ENCODE measurements around the gene CYTH3.

The CYTH3 gene

DNA sequence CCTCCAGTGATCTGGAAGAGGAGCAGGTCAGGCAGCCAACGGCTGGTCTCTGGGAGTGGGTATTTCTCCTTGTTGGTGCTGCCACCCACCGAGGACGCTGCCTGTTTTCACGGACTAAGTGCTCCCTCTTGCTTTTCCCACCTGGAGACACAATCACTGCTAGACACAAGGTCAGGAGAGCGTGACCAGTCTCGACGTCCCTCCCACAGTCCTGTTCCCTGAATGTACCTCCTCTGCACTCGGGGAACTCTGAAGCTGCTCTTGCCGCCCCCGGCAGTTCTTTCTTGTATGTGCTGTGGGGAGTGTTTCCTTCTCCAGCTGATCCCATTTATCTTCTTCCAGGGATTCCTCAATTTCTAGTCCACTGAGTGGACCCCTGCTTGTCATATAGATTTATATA lies 89.4 kb downstream of the CYTH3 start:
- no peak for DNase-seq

DNA sequence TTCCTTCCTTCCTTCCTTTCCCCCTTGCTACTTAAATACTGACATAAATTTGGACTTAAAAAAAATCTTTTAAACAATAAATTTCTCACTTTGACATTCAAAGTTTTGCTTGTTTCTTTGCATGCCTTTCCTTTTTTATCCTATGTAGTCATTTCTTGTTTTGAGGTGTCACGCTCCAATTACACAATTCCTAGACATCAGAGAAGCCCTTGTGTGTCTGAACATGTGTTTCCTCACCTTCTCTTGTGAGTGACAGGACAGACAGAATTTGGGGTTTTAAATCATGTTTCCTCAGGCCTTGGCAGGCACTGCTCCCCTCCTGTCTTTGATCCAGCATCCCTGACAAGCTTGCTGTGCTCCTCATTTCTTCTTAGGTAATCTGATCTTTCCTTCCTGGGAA lies 91.3 kb downstream of the CYTH3 start:
- no peak for DNase-seq

DNA sequence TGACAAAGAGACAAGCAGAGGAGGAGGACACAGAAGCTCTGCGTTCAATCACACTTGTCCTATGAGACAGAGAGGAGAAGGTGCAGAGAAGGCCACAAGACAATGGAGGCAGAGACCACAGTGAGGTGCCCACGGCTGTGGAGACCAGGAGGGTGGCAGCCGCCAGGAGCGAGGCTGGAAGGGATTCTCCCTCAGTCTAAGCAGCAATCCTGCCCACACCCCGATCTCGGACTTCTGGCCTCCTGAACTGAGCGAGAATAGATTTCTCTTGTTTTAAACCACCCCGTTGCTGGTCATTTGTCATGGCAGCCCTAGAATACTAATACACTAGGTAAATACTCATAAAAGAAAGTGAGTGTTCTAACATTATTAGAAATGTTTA lies 92.1 kb downstream of the CYTH3 start:
- no peak for DNase-seq

DNA sequence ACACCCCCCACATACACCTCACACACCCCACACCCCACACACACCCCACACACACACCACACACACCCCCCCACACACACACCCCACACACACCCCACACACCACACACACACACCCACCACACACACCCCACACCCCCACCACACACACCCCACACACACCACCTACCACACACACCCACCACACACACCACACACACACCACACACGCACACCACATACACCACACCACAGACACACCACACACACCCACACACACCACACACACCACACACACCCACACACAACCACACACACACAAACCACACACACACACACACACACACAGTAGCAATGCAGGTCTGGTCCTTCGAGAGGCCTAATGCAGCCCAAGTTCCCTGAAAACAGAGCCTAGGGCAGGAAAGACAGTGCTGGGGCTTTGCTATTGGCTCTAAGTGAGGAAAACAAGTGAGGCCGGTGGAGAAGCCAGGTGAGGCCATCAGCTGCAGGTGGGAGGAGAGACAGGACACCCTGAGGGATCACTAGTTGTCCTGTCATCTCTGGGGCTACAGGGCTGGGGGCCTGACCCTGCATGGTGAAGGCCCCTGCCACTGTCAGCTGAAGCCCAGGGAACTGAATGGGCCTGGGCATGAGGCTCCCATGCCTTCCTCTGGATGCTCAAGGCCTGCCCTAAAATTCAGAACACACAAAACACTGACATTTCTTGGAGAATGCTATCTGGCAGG lies 92.6 kb downstream of the CYTH3 start:
- DNase-seq, result no peak

DNA sequence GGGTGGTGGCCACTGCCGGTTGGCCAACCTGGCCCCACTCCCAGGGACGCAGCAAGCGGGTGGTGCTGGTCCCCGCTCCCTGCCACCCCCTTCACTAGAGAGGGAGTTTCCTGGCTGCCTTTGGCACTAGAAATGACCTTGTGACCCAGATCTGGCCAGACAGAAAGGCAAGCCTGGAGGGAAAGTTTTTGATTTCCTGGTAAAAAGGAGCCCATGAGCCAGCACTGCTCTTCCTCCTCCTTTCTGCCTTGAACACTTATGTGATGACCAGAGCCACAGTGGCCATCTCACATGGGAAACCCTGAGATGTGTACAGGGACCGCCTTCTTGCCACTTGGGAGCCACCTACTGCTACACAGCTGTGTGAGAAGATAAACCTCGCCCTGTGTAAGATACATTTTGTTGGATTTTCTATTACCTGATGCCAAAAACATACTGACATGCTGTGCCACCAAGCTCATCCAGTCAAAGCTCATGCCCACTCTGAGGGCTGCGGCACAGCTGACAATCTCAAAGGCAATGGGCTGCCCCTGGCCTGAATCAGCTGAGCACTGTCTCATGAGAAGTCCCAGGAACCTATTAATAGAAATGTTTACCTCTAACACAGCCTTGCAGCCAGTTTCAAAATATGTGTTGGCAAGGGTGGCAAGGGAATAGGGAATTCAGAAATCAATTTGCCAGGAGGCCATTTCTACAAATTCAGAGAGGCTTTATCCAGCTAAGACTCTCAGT lies 94.0 kb downstream of the CYTH3 start:
- no peak for DNase-seq

DNA sequence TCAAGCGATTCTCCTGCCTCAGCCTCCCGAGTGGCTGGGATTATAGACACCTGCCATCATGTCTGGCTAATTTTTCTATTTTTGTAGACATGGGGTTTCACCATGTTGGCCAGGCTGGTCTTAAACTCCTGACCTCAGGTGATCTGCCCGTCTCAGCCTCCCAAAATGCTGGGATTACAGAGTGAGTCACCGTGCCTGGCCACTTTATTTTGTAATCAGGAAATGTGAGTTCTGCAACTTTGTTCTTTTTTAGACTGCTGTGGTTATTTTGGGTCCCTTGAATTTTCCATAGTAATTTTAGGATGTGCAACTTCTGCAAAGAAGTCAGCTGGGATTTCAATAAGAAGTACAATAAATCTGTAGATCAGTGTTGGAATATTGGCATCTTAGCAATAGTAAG lies 96.8 kb downstream of the CYTH3 start:
- no peak for DNase-seq

DNA sequence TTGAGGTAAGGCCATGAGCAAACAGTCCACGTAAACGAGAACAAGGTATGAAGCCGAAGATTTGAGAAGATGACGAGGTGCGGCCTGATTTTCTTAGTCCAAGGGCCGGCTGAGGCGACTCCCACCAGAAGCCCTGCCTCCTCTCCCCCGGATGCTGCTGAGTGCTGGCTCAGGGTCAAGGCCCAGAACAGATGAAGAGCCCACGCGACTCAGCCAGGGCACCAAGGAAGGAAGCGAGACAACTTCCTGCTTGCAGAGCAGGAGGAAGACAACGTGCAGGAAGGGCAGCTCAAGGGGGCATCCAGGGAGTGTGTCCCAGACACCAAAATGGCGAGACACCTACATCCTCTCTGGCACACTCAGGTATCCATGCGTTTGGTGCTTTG lies 99.5 kb downstream of the CYTH3 start:
- no peak for DNase-seq

DNA sequence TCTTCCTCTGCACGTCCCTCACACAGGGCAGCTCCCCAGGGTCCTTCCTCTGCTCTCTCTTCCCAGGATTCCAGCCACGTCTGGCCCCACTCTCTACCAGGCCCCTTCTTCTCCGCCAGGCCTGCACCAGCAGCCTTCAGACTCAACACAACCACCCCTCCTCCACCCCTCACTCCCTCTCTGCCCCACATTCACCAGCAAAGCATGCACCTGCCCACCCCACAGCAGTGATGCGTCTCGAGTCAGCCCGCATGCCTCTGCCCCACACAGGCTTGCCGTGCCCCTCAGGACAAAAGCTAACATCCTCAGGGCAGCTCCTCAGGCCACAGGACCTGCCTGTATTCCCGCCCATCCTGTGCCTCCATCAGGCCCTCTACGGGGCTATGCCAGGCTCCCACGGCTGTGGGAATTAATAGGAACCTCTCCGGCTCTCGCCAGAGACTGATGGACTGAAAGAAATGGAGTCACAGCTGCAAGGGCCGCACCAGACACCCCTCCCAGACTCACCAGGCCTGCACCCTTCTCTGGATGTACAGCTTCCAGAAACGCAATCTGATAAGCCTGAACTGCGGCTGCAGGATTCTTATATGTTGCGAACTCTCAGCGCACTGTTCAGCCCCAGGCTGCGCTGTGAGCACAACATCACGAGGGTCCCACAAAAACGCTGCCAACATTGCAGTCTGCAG lies 100.1 kb downstream of the CYTH3 start:
- no peak for DNase-seq

DNA sequence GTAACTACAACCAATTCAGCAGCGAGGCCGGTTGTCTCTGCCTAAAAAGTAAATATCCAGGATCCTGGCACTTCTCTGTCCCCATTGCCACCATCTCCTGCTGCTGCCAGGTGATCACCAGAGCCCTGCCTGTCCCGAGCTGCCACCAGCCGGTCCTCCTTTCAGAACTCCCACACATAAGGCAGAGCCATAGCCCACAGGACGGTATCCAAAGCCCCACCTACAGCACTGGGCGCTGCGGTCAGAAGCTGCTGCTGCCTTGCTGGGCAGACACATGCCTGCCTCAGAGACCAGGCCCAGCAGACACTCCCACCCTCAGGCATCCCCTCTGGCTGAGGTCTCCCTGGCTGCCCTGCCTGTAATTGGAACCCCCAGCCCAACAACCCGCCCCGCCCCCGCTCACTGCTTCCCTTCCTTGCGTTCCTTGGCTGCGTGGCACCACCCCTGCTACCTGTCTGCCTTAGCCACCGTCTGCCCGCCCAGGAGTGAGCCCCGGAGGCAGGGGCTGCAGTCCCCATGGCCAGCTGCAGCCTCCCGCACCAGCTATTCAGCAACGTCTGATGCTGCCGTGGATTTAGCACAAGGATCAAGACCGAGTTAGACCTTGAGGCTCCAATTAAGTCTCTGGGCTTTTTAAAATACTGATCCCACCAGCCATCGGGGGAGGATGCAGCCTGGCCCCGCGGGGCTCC lies 100.7 kb downstream of the CYTH3 start:
- DNase-seq, result no peak

DNA sequence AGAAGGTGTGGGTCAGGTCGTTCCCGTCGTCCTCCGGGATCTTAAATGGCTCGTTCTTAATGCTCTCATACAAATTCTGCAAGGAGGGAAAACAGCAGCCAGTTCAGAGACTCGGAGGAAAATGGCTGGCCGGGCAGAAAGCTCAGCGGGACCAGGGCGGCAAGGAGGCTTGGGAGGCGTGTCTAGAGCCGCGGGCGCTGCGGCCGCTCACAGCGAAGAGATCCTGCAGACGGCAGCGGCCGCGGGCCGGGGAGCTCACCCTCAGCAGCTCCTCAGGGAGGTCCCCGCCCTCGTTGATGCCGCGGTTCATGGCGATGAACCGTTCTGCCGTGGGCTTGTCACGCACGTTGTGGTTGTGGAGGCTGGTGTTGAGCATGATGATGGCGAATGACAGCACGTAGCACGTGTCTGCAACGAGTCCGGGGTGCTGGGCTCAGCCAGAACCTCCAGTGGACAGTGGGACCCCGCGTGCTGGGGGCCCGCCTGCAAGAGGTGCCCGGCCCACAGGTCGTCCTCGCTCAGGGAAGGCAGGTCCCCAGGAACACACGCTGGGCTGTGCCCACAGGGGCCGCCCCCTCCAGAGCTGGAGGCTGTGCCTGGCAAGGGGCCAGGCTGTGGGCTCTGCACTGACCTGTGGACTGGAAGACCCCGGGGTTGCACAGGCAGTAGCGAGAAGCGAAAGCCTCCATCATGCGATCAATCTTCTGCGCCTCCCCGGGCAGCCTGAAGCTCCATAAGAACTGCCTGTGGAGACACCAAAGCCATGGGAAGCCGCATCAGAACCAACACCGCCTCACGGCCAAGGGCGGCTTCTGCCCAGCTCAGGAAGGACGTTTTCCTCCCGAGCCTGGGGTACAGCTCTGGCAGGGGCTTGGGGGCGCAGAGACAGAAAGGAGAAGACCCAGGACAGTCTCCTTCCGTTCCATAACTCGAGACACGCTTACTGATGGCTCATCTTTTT lies 101.6 kb downstream of the CYTH3 start:
- no peak for DNase-seq

DNA sequence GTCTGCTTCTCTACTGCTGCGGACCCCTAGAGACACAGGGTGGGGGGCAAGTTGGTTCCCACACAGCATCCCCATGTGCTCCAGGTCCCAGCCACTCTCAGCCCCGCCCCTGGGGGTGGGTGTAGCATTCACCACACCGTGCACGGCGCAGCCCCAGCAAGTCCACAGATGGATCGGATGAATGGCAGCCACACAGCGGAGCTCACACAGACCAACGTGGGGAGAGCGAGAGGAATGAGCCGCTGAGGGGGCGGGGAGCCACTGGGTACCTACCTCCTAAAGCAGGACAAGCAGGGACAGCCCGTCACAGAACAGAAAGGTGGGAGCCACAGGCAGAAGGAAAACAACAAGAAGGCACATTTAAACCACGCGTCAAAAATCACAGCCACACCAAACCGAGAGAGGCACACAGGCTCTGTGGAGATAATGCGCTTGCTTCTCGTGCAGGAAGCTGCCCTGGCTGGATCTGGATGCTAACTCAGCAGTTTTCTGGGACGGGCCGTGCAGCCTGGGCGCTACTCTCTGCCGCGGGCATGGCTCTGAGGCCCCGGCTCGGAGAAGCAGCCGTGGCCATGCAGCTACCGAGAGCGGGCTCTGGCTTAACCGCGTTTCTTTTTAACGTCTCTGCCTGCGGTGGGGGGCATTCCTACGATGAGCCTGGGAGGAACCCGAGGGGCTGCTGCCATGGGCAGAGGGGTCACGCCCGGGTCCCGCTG lies 102.5 kb downstream of the CYTH3 start:
- no peak for DNase-seq

DNA sequence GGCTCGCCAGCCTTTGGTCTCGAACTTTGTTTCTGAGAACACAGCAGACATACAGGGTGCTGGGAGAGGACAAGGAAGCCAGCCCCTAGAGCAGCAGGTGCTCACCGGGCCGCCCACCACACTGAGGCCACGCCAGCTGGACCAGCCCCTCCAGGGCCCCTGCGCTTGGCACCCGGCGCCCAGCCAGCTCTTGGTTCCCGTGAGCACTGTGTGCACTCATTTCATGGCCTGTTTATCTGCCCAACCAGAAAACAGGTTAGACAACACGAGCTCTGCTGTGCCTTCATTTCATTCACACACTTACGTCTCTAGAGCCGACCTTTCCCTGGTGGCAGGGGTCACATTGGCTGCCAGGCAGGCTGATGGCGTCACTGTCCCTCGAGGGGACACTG lies 104.0 kb downstream of the CYTH3 start:
- no peak for DNase-seq

DNA sequence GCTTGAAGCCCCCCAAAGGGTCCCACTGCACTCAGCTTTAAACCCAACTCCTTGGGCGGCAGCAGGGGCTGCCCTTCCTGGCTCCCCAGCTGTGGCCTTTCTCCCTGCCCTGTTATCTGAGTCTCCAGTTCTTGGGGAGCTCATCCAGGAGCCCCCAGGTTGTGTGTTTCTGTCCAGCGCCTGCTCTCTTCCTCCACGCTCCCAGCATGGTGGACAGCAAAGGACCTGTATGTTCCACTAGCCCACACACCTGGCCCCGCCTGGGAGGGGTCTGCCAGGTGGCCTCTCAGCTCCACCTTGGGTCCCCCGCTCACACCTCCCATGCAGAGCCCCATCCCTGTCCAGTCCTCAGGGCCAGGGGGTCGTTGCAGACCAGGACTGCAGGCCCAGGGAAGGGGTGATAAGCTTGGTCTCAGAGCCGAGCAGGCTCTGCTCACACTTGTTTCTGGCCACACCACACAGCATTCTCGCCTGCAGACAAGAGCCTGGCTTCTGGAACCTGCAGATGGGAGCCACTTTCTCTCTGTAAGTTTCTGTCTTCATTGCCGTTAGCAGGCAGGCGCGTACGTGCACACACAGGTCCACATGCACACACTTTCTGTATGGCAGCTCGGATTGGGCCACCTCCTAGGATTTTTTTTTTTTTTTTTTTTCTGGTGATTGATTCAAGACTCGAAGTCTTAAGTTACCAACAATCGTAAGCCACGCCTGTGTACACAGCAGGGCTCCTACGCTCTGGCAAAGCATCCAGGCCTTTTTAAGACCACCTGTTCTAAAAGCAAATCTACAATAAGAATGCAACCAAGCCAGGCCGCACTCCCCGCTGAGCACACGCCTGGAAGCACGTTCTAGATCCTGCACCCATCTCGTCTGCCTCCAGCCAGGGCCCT lies 104.6 kb downstream of the CYTH3 start:
- no peak for DNase-seq

DNA sequence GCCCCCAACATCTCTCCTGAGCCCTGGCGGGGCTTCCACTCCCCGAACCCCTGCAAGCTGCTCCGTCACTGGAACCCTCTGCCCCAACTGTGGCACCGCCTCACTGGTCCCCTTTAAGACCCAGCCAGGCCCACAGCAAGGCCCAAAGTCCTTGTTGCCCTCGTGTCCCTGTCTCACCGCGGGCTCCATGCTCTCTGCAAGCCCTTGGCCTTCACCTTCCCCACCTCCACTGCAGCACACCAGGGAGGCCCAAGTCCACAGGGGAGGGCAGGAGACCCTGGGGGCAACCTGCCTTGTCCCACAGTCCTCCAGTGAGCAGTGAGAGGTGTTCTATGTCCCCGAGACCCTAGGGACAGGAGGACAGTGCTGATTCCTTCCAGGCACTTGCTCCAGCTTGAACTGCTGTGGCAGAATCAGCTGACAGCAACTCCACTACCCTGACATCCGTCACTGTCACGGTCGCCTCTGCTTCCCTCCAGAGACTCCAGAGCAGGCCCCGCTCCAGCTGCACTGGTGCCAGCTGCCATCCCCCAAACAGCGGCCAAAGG lies 105.3 kb downstream of the CYTH3 start:
- DNase-seq, result no peak

DNA sequence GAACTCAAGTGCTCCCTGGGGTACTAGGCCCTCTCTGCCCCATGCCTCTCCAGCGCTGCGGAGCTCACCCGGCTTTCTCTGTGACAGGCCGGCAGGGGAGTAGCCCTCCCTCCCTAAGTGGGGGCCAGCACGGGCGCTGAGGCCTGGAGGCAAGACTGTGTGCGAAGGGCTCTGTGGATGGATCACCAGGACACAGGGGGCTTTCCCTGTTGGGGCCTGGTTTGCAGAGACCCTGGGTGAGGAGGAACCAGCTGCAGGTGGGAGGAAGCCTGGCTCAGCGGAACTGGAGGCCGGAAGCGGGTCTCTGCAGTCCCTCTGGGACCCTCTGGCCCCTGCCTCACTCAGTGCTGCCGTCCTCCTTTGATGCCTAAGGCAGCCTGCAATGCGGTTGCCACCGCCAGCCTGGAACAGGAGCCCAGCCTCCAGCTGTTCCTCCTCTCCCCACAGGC lies 106.0 kb downstream of the CYTH3 start:
- DNase-seq, result no peak

DNA sequence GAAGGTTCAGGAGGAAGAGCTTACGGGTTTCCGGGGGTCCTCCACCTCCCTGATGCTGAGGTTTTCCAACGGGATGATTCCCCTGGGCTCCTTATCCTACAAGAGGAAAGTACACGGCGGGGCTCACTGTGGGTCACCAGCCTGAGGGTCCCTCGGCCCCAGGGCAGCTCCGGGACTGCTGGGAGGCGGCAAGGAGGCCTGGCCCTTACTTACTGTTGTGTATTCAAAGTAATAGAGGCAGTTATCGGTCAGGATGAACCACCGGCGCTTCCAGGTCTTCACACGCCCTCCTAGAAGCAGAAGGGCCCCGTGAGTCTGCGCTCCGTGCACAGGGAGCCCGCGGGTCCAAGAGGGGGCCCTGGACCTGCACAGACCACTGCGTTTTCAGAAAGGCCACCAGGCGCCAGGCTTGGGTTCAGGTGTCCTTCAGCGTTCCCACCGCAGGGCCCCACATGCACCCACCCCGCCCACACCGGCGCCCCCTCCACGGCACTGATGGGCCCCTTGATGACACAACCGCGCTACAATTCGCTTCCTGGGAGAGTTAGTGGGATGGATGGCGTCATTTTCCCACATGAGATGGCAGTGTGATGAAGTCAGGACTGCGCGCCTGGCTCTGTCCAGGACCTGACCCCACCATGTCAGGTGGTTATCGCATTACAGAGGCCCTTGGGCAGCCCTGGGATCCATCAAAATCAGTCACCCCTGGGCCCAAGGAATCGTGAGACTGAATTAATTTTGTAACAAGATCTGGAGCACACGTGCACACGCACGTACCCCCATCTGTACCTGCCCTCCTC lies 106.7 kb downstream of the CYTH3 start:
- DNase-seq, result no peak

DNA sequence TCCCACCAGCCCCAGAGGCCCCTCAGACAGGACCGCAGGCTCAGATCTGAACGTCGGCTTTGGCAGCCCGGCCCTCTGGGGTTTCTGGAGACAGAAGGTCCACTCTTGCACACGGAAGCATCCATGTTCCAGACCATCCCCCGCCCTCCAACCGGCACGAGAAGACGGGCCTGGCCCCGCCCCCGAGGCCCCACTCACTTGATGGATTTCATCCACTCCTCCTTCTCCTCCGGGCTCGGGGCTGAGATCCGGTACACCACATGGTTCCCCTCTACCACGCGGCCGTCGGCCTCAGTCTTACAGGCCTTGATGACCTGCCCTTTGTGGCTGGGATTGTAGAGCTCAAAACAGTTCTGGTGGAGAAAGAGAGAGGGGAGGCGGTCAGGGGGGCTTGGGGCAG lies 107.3 kb downstream of the CYTH3 start:
- no peak for DNase-seq

DNA sequence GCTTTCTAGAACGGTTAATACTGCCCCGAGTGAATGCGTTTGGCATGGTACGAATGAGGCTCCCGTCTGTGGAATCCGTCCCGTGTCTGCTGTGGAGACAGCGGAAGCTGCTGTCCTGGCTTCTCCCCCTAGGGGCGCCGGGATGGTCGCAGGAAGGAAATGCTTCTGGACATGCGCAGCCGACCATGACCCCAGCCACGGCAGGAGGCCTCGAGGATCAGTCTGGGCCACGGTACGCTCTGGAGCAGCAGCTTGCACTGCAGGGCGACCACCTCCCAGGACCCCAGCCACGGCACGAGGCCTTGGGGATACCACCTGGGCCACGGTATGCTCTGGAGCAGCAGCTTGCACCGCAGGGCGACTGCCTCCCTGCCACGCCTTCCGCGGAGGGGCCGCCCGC lies 107.9 kb downstream of the CYTH3 start:
- DNase-seq, result no peak

DNA sequence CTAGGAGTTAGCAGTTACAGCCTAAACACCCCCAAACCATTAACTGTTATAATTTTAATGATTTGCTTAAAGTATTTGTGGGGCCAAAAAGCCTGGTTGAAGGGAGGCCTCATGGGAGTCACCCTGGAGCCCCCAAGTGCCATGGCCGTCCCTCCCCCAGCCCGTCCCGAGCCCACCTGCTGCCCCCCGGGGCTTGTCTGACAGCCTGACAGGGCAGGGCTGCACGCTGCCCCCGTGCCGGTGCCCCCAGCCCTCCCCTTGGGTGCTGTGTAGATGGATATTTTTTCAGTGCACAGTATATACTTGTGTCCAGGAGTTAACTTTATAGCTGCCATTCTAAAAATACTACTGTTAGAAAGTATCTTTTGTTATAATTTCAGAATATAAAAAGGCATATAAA lies 108.4 kb downstream of the CYTH3 start:
- no peak for DNase-seq

Data from activated CD8-positive, alpha-beta memory T cell treated with anti-CD3 and anti-CD28 coated beads for 24 hours (primary cell).